ENCODE data around the gene CCAR1.
A peak's percentile ranks its signal among the peaks of the same experiment; 100 is the strongest.
"Not testable (repeated sequence)": the region's sequence is repeated elsewhere in the genome, so short reads cannot be mapped to it uniquely, and the experiment has no call there.

The CCAR1 gene

DNA sequence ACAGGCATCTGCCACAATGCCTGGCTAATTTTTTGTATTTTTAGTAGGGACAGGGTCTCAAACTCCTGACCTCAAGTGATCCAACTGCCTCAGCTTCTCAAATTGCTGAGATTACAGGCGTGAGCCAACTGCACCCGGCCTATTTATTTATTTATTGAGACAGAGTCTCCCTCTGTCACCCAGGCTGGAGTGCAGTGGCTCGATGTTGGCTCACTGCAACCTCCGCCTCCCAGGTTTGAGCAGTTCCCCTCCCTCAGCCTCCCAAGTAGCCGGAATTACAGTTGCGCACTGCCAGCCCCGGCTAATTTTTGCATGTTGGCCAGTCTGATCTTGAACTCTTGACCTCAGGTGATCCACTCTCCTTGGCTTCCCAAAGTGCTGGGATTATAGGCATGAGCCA is 46.4 kb downstream of the CCAR1 start:
- DNase-seq: not testable (repeated sequence)

DNA sequence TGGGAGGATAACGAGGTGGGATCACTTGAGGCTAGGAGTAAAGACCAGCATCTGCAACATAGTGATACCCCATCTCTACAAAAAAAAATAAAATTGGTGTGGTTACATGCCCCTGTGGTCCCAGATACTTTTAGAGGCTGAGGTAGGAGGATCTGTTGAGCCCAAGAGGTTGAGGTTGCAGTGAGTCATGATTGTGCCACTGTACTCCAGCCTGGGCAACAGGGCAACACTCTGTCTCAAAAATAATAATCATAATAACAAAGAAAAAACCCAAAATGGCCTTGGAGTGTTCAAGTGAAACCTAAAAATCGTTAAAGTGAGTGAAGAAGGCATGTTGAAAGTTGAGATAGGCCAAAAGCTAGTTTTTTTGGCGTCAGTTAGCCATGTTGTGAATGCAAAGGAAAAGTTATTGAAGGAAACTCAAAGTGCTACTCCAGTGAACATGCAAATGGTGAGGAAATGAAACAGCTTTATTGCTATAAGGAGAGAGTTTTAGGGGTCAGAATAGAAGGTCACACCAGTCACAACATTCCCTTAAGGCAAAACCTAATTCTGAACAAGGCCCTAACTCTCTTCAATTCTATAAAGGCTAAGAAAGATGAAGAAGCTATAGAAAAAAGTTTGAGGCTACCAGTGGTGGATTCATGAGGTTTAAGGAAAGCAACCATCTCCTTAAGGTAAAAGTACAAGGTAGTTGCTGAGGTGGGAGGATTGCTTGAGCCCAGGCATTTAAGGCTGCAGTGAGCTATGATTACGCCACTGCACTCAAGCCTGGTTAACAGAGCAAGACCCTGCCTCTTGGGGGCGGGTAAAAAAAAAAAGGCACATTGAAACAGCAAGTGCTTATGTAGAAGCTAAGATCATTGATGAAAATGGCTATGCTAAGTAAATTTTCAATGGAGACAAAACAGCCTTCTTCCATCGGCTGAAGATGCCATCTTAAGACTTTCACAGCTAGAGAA is 60.9 kb downstream of the CCAR1 start:
- no peak for DNase-seq

DNA sequence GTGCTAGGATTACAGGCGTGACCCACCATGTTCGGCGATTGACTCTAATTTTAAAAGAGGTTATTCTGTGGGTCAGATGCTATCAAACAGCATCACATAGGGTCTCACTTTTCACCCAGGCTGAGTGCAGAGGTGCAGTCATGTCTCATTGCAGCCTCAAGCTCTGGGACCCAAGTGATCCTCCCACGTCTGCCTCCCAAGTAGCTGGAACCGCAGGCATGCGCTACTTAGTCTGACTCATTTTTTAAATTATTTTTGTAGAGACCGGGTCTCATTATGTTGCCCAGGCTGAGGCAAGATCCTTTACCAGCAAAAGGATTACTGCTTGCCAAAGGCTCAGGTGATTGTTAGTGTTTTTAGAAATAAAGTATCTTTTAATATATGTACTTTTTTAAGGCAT is 63.4 kb downstream of the CCAR1 start:
- no peak for DNase-seq

DNA sequence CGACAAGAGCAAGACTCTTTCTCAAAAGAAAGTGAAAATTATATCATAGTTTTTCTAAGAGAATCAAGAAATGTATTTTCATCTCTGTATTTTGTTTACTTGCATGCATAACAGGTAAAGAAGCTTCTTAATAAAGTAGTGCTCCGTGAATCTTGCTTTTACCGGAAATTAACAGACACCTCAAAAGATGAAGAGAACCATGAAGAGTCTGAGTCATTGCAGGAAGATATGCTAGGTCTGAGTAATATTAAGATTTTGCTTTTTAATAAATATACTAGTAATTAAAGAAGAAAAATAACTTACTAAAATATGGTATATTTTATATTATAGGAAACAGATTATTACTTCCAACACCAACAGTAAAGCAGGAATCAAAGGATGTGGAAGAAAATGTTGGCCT is 66.8 kb downstream of the CCAR1 start:
- no peak for DNase-seq

DNA sequence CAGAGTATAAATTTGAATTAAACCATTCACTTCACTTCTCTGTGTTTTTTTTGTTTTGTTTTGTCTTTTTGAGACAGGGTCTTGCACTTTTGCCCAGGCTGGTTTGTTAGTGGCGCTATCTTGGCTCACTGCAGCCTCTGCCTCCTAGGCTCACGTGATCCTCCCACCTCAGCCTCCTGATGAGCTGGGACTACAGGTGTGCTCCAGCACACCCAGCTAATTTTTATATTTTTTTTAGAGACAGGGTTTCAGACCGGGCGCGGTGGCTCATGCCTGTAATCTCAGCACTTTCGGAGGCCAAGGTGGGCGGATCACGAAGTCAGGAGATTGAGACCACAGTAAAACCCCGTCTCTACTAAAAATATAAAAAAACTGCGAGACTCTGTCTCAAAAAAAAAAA is 69.4 kb downstream of the CCAR1 start:
- DNase-seq: no peak

DNA sequence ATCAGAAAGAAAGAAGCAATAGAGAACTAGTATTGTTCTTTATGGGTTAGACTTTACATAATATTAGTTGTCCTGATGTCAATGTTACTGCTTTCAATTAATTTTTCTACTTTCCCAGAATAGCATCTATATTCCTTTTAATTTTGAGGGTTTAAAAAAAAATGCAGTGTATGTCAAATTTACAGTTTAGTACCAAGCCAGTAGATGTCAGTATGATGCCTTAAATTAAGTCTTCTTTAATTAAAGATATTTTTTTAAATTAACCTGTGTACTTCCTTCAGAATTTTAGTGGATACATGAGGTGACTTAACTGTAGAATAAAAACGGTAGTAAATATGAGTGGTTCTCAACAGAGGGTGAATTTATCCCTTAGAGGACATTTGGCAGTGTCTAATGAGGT is 71.1 kb downstream of the CCAR1 start:
- peak; percentile 6 for DNase-seq

DNA sequence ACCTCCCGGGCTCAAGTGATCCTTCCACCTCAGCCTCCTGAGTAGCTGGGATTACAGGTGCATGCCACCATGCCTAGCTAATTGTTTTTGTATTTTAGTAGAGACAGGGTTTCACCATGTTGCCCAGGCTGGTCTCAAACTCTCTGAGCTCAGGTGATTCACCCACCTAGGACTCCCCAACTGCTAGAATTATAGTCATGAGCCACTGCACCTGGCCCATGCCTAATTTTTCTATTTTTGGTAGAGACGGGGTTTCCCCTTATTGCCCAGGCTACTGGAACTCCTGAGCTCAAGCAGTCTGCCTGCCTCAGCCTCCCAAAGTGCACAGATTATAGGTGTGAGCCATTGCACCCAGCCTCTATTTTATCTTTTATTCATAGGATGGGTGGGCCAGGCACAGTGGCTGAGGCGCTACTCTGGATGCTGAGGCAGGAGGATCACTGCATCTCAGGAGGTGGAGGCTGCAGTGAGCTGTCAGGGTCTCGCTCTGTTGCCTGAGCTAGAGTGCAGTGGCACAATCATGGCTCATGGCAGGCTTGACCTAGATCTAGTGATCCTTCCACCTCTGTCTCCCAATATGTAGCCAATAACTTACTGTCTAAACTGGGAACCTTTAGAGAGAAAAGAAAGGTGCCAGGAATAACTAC is 75.0 kb downstream of the CCAR1 start:
- DNase-seq: no peak

DNA sequence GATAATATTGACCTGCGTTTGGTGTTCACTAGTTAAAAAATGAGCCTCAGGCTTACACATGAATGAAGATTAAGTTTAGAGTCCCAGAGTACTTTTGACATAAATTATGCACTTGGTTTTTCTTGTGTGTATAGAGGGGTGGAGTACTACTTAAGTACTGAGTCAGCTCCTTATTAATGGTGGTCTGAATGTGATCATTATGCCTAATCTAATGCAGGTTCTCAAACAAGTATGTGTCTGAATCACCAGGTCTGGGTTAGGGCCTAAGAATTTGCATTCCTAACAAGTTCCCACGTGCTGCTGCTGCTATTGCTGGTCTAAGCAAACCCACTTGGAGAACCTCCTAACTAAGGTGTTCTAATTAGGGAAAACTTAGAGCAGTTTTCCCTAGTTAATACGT is 75.6 kb downstream of the CCAR1 start:
- peak; percentile 59 for DNase-seq

DNA sequence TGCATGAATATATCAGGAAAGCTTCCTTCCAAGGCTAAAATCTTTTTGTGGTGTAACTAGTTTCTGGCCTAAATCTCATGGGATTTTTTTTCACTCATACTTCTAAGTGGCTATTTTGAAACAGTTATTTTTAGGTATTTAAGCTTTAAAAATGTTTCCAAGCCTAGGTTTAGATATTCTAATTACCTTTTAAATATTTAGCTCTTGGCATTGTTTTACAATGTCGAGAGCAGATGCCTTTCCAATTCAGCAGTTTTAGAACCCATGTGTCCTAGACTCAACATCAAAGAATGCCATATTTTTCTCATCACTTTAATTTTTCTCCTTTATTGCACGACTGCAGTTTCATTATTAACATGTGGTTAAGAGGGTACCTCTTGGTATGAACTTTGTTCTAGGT is 79.2 kb downstream of the CCAR1 start:
- peak; percentile 6 for DNase-seq

DNA sequence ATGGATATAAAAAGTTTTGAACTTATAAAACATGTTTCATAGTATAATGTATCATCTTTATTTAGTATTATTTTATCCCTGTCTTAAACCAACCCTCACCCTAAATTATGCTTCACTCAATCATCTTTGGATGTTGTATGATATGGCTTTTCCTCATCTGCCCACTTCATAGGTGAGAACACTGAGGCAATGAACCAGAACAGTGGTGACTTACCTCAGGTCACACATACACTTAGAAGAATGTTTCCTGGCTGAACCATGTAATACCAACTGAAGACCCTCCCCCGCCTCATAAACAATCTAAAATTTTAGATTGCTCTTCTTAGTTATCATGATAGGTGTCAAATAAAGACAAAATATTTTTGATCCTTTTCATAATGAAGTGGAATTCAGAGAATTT is 83.7 kb downstream of the CCAR1 start:
- no peak for DNase-seq

DNA sequence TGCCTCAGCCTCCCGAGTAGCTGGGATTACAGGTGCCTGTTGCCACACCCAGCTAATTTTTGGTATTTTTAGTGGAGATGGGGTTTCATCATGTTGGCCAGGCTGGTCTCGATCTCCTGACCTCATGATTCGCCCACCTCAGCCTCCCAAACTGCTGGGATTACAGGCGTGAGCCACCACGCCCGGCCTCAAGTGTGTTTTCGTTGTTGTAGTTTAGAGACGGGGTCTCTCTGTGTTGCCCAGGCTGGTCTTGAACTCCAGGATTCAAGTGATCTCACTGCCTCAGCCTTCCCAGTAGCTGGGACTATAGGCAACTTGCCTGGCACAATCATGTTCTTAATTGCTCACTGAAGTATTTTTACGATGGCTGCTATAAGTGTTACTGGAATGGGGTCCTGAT is 89.8 kb downstream of the CCAR1 start:
- DNase-seq: not testable (repeated sequence)

DNA sequence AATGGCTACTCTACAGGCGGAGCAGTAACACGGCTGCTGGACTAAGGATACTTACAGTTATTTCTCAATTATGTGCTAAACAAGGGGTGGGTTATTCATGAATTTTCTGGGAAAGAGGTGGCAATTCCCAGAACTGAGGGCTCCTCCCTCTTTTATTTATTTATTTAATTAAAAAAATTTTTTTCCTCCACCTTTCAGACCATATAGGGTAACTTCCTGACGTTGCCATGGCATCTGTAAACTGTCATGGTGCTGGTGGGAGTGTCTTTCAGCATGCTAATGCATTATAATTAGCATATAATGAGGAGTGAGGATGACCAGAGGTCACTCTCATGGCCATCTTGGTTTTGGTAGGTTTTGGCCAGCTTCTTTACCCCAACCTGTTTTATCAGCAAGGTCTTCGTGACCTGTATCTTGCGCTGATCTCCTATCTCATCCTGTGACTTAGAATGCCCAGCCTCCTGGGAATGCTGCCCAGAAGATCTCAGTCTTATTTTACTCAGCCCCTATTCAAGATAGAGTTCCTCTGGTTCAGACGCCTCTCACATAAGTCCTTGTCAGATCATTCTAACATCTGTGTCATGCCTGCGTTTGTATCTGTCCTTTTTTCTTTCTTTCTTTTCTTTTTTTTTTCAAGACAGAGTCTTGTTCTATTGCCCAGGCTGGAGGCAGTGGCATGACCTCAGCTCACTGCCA is 90.4 kb downstream of the CCAR1 start:
- no peak for DNase-seq

DNA sequence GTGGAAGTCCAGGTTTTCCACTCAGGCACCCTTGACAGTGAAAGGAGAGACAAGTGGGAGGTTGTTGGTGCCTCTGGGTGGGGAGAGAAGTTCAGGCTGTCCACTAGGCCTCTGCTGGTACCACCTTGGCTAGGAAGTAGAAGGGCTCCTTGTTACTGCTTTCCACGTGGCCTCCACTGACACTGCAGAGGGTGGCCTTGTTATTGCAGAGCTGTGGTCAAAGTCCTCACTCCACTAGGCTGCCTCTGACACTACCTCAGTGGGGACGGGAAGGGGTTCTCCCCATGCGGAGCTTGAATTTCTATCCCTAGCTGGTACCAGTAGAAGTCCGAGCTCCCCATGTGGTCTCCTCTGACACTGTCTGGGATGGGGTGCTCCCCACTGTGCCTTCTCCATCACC is 91.4 kb downstream of the CCAR1 start:
- DNase-seq: no peak

DNA sequence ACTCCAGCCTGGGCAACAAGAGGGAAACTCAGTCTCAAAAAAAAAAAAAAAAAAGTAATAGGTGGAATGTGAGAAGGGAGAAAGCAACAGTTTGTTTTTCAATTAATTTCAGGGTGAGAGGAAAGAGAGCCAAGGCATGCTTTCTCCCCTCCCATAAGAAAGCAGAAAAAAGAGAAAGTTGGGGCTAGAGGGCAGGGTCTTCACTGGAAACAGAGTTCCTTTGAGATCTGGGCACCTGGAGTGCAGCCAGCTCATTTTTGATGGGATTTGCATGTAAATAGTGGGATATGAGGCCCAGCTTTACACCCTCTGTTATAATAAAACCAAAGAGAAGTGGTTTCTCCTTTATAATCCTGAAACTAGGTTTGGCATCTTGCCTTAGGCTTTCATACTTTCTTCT is 92.5 kb downstream of the CCAR1 start:
- DNase-seq: no peak

DNA sequence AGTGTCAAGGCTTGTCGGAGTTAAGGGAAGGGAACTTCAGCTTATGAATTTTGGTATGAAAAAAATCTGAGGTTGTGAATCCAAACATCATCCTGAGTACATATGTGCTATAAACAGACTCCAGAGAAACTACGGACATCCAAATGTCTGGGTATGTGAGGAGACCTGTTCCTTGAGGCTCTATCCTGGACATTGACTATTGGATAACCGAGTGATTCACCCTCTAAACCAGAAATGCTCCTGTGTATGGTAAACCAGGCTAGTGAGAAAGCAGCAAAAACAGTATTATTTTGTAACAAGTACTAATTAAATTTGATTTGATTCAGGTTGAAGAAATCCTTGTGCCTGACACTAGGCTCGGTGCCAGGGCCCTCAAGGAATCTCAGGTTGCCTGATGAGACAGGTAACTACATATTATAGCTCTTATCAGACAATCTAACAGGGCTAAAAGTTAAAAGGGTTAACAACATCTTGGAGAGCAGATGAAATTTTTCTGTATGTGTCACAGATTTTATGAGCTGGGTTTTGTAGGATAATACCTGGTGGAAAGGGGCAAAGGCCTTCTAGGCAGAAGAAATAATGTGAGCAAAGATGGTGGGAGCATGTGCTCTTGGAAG is 95.9 kb downstream of the CCAR1 start:
- no peak for DNase-seq

DNA sequence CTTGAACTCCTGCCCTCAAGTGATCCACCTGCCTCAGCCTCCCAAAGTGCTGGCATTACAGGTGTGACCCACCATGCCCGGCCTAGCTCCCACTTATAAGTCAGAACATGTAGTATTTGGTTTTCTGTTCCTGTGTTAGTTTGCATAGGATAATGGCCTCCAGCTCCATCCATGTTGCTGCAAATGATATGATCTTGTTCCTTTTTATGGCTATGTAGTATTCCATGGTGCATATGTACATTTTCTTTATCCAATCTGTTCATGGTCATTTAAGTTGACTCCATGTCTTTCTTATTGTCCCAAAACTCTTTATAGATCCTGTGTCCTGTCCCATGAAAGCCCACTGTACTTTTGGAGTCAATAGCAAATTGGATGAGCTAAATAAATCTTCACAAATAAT is 99.3 kb downstream of the CCAR1 start:
- DNase-seq: not testable (repeated sequence)

DNA sequence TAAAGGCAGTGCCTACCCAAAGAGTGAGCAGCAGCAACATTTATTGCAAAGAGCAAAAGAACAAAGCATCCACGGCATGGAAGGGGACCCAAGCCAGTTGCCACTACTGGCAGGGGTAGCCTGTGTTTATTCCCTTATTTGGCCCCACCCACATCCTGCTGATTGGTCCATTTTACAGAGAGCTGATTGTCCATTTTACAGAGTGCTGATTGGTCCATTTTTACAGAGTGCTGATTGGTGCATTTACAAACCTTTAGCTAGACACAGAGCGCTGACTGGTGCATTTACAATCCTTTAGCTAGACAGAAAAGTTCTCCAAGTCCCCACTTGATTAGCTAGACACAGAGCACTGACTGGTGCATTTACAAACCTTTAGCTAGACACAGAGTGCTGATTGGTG is 101.6 kb downstream of the CCAR1 start:
- DNase-seq: not testable (repeated sequence)

DNA sequence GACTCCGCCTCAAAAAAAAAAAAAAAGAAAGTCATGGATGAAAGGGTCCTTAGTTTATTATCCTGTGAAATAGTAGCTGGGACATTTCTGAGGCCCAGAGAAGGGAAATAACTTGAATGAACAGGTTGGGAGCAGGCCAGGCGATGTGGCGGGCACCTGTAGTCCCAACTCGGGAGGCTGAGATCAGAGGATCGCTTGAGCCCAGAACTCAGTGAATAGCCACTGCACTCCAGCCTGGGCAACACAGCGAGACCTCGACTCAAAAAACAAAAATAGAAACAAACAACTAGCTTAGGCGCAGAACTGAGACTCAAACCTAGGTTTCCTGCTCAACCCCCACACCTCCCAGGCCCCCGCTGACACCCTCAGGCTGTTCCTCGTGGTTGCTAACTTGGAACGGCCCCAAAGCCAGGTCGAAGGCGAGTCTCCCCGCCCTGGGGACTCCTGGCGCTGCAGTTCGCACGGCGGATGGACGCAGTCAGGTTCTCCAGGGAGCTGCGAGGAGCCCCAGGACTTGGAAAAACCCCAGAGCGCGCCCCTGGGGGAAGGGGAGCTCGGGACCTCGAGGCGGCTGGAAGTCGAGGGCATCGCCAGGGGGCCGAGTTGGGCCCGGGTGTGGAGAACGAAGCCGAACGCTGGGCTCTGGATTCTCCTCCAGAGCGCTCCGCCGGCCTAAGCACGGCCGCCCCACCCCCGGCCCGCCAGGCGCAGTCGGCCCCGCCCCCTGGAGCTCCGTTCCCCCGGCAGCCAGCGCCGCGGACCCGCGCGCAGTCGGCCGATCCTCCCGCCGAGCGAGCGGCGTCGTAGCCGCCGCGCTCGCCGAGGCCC is 105.9 kb downstream of the CCAR1 start, which contains the start of gene STOX1:
TSS of gene STOX1 (plus strand) at position 768 of the 828 bp plus-strand sequence. CDS start 93 bp downstream, outside the sequence.
- DNase-seq: peak; percentile 58

DNA sequence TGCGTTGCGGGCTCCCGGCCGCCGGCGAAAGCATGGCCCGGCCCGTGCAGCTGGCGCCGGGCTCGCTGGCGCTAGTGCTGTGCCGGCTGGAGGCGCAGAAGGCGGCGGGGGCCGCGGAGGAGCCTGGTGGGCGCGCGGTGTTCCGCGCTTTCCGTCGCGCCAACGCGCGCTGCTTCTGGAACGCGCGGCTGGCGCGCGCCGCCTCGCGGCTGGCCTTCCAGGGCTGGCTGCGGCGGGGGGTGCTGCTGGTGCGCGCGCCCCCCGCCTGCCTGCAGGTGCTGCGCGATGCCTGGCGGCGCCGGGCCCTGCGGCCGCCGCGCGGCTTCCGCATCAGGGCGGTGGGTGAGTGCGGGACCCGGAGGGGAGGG is 106.5 kb downstream of the CCAR1 start:
- not testable (repeated sequence) for DNase-seq

DNA sequence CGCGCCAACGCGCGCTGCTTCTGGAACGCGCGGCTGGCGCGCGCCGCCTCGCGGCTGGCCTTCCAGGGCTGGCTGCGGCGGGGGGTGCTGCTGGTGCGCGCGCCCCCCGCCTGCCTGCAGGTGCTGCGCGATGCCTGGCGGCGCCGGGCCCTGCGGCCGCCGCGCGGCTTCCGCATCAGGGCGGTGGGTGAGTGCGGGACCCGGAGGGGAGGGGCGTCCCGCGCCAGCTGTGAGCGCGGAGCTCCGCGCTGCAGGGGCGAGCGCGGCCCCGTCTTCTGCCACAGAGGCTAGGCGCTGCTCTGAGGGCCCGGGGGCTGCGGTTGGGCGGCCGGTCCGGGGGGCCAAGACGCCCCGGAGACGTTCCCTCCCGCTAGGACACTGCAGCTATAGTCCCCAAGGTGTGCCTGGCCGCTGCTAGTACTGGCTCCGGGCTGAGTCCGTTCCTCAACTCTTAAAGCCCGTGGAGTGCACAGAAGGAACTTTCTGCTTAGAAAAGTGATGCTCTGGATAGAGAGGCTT is 107.1 kb downstream of the CCAR1 start:
- not testable (repeated sequence) for DNase-seq

DNA sequence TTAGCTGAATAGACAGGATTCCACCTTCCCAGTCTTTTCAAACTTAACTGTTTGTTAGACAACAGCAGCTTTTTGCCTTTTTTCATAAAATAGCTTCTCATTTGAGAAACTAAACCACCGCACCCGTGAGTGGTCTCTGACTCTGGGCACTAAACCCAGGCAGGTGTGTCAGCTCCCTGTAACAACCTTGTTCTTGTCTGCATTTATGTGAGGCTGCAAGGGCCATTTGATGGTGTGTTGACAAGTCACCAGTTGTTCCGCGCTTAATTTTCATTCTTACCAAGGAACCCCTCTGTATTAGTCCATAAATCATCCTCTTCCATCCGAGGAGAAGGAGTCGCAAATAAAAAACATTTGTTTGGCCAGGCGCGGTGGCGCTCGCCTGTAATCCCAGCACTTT is 107.8 kb downstream of the CCAR1 start:
- no peak for DNase-seq

DNA sequence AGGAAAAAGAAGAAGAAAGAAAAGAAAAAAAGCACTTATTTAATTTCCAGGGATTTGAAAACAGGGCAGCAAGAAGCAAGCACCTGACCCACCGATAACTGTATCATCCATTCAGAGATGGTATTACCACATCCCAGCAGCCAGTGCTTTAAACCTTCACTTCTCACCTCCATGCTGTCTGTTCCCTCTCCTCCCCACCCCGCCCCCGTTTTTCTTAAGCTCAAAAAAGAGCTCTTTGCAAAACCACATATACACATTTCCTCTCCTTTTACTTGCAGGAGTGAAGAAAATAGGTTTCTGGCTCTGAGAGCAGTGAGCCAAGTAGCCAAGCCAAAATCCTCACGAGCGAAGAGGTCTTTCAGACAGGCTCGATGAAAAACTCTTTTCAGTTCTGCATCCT is 108.5 kb downstream of the CCAR1 start:
- no peak for DNase-seq
